Measurements from ENCODE around the gene SMARCA4.

The SMARCA4 gene

DNA sequence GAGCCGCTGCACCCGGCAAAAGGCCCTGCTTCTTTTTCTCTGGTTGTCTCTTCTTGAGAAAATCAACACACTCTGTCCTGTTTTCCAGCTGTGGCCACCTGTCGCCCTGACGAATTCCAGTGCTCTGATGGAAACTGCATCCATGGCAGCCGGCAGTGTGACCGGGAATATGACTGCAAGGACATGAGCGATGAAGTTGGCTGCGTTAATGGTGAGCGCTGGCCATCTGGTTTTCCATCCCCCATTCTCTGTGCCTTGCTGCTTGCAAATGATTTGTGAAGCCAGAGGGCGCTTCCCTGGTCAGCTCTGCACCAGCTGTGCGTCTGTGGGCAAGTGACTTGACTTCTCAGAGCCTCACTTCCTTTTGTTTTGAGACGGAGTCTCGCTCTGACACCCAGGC lies 145.6 kb downstream of the SMARCA4 start:
- no peak for DNase-seq

DNA sequence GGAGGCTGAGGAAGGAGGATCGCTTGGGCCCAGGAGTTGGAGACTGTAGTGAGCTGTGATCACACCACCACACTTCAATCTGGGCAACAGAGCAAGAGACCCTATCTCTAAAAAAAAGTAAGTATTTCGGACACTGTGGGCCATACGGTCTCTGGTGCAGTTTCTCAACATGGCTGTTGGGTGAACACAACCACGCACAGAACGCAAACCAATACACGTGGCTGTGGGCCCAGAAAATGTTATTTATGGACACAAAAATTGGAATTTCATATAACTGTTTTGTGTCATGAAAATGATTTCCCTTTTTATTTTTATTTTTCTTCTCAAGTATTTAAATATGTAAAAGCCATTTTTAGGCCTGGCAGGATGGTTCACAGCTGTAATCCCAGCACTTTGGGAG lies 147.9 kb downstream of the SMARCA4 start:
- no peak for DNase-seq

DNA sequence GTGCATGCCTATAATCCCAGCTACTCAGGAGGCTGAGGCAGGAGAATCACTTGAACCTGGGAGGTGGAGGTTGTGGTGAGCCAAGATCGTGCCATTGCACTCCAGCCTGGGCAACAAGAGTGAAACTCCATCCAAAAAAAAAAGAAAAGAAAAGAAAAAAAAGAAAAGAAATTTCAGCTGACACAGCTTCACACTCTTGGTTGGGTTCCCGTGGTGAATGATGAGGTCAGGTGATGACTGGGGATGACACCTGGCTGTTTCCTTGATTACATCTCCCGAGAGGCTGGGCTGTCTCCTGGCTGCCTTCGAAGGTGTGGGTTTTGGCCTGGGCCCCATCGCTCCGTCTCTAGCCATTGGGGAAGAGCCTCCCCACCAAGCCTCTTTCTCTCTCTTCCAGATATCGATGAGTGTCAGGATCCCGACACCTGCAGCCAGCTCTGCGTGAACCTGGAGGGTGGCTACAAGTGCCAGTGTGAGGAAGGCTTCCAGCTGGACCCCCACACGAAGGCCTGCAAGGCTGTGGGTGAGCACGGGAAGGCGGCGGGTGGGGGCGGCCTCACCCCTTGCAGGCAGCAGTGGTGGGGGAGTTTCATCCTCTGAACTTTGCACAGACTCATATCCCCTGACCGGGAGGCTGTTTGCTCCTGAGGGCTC lies 150.4 kb downstream of the SMARCA4 start:
- no peak for DNase-seq

DNA sequence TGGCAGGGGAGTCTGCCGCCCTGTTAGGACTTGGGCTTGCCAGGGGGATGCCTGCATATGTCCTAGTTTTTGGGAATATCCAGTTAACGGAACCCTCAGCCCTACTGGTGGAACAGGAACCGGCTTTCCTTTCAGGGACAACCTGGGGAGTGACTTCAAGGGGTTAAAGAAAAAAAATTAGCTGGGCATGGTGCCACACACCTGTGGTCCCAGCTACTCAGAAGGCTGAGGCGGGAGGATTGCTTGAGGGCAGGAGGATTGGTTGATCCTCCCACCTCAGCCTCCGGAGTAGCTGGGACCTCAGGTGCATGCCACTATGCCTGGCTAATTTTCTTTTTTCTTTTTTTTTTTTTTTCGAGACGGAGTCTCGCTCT lies 150.9 kb downstream of the SMARCA4 start:
- DNase-seq = peak; percentile 2

Measured in DMS79 treated with DMSO at 0.1 percent for 48 hours (cell line).